ENCODE data around the gene TKTL1.

Gene TKTL1

GRCh38 chrX:154352012-154352401 lies 56.4 kb downstream of the TKTL1 start:
- no peak for TF ChIP-seq CTCF (IDR thresholded peaks at IDR 0.05)

DNA sequence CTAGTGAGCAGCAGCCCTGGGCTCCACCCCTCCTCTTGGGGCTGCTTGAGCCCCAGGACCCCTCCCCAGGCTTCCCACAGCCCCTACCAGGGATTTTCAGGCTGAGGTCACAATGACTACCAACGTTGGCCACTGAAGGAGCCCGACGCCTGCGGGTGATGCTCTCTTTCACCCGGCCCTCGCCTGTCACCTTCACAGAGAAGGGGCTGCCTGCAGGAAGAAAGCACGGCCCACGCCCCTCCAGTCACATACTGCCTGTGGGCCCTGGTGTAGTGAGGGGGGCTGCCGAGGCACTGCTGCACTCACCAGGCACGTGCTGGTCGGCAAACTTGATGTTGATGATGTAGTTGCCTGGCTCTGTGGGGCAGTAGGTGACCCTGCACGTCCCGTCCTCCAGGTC lies 56.9 kb downstream of the TKTL1 start:
- TF ChIP-seq CTCF (IDR thresholded peaks at IDR 0.05): no peak

GRCh38 chrX:154353172-154353843 lies 57.7 kb downstream of the TKTL1 start:
- no peak for TF ChIP-seq CTCF (IDR thresholded peaks at IDR 0.05)

DNA sequence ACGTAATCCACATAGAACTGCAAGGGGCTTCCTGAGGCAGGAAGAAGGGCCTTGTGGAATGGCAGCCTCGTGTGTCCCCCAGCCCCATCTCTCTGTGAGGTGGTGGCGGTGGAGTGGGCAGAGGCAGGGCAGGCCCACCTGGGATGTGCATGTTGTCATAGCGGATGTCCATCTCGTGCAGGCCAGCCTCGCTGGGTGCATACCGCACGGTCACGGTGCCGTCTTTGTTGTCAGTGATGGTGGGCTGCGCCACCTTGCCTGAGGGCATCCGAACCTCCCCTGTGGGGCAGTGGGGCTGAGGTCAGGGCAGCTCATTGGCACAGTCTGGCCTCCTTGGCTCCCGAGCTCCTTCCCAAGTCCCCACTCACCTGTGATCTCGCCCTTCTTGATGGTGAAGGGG lies 58.4 kb downstream of the TKTL1 start:
- no peak for TF ChIP-seq CTCF (IDR thresholded peaks at IDR 0.05)

- TF ChIP-seq CTCF (IDR thresholded peaks at IDR 0.05): no peak
These were observed 58.9 kb downstream of the TKTL1 start for GRCh38 chrX:154354516-154354915.

GRCh38 chrX:154355094-154355775 lies 59.6 kb downstream of the TKTL1 start:
- no peak for TF ChIP-seq CTCF (IDR thresholded peaks at IDR 0.05)

- TF ChIP-seq CTCF (IDR thresholded peaks at IDR 0.05): no peak; the same call in 1 of the 2 replicates
These were observed 60.2 kb downstream of the TKTL1 start for GRCh38 chrX:154355776-154356140.

Measured in LNCAP (cell line).